Left hindlimb (tissue), 1 donor: ENCODE results near the gene SHISA9.

Experiments used
- DNase-seq: peaks from one replicate; pipeline ENCODE4 v3.0.0-alpha.2; 2018

Gene SHISA9

GRCh38 chr16:13036600-13036999, 135.2 kb downstream of the SHISA9 start:
- peak; percentile 56 for DNase-seq

DNA sequence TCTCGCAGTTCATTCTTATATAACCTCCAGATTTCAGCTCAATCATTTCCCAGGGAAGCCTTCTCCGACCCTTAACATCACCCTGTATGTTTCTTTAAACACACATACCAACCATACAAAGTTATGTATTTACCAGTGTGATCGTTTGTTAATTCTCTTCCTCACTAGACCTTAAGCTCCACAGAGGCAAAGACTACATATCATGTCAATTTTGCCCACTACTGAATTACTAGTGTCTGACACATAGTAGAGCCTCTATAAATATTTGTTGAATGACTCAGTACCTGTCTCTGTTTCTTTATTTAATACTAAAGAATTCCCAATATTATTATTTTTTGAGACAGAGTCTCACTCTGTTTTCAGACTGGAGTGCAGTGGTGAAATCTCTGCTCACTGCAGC, 137.2 kb downstream of the SHISA9 start:
- no peak for DNase-seq

- DNase-seq: no peak
Observed at GRCh38 chr16:13039526-13039925, 138.1 kb downstream of the SHISA9 start.

DNA sequence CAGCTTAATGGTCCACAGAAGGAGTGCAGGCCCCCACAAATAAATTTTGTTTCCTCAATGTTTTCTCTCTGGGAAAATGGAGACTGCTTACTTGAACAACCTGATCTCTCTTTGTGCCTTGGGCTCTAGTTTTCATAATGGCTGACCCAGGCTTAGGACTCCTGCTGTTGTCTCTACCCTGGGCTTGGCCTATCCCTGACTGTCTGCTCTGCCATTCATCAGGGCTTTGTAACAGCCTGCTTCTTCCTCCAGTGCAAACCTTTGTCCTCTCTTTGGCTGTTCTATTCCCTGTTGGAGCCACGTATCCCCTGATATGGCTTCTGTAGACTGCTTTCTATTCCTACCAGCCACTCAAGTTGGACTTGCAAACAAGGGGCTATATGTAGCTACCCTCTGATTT, 139.8 kb downstream of the SHISA9 start:
- DNase-seq: no peak

GRCh38 chr16:13041646-13042290, 140.4 kb downstream of the SHISA9 start:
- no peak for DNase-seq

GRCh38 chr16:13042291-13042685, 140.9 kb downstream of the SHISA9 start:
- no peak for DNase-seq

- DNase-seq: no peak
Observed at GRCh38 chr16:13046061-13046821, 144.8 kb downstream of the SHISA9 start.

- DNase-seq: no peak
Observed at GRCh38 chr16:13047276-13047675, 145.9 kb downstream of the SHISA9 start.

DNA sequence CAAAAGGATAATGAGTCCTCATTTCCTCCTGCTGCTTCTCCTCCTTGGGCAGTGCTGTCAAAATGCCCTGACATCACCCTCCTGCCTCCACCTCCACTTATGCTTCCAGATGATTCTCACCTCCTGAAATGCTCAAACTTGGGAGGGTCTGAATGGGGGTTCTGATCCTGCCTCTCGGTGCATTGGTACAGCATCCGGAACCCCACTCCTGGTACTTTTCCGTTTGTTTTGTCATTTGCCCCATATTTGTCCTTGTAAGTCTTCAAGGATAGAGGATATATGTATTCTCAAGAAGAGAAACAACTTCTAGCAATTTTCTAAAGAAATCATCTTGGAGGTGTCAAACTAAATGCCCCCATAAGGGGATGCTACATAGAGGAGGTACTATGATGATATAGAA, 148.3 kb downstream of the SHISA9 start:
- no peak for DNase-seq

DNA sequence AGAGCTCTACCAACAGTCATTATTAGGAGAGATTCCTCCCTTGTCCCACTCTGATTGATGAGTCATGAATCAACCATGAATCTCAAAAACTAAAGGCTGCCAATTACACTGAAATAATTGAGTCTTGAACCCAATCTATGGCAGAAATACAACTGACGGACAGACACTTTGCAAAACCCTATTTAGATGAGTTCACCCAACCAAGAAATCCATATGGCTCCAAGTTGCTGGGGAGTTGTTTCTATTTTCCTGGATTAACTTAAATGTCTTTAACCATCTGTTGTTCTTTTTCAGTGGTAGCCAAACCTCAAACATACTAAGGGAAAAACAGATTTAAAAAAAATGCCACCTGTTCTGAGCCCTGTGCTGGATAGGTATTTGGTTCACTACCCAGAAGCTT, 151.0 kb downstream of the SHISA9 start:
- no peak for DNase-seq

GRCh38 chr16:13055480-13055879, 154.1 kb downstream of the SHISA9 start:
- no peak for DNase-seq

DNA sequence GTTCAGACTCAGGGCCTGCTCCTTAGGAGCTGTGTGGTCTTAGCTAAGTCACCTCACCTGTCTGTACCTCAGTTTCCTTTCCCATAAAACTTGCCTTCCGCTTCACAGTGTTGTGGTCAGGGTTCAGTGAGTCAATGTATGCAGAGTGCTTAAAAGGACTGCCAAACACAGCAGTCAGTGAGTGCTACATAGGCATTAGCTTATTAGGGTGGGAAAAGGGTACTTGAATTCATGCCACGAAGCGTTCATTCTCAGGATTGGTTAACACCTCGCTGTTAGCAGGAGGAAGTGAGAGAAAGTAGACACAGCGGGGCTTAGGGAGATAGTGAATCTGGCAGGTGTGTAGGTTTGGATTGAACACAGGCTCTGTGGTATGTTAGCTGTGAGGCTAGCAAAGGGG, 155.2 kb downstream of the SHISA9 start:
- DNase-seq: no peak

GRCh38 chr16:13060932-13061331, 159.5 kb downstream of the SHISA9 start:
- no peak for DNase-seq

DNA sequence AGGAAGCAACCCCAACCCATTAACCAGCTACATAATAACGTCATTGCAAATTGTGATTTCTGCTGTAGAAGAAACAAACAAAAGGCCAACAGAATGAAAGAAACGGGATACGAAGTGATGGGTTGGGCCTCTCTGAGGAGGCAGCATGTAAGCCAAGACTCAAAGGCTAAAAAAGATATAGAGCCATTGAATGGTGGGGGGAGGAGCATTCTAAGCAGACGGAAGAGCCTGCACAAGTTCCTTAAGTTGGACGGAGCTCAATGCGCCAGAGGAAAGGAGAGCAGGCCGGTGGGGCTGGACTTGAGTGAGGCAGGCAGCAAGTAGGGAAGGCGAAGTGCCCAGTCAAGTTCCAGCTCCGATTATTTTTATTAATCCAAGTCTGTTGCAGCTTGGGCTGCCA, 160.3 kb downstream of the SHISA9 start:
- no peak for DNase-seq

DNA sequence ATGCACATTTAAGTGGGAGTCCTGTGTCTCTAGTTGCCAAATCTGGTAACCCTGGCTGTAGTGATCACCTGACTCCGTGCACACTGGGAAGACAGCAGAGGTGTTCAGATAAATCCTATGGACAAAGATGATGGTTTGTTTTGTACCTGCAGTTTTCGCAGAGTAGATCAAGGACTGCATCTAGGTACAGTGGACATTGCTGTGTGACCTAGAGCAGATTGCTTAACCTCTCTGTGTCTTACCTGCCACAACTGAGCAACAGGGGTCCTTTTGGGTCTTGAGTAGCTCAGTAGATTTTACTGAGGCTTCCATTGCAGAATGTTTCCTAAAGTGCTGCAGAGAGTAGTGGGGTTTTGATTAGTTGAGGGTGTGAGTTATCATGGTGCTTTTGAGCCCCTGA, 160.8 kb downstream of the SHISA9 start:
- DNase-seq: no peak

DNA sequence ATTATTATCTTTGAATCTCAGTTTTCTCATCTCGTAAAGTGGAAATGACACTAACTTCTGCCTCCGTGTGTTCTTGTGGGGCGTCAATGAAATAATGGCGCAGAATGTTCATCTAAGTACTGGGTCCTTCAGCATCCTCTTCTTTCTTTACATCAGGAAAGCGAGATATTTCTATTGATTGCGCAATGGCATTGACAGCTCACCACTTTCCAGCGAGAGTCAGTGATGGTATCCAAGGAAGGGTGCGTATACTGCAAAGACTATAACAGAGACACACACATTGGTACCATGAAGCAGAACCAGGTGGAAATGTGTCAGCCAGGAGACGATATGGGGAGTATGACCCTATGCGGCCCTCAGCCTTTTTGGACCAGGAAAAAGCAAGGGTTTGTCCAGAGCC, 162.1 kb downstream of the SHISA9 start:
- no peak for DNase-seq

GRCh38 chr16:13064821-13065220, 163.4 kb downstream of the SHISA9 start:
- DNase-seq: no peak

- DNase-seq: no peak
Observed at GRCh38 chr16:13067648-13068047, 166.2 kb downstream of the SHISA9 start.

DNA sequence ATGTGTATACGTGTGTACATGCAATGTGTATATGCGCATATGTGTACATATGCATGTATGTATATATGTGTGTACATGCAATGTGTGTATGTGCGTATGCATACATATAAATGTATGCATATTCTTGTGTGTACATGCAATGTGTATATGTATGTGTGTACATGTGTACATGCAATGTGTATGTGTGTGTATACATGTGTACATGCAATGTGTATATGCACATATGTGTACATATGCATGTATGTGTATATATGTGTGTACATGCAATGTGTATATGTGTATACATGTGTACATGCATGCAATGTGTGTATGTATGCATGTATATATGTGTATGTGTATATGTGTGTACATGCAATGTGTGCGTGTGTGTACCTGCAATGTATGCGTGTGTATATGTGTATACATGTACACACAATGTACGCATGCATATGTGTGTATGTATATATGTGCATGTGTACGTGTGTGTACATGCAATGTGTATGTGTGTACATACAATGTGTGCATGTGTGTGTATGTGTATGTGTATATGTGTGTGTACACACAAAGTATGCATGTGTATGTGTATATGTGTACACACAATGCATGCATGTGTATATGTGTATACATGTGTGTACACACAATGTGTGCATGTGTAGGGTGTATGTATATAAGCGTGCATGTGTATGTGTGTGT, 167.7 kb downstream of the SHISA9 start:
- no peak for DNase-seq

DNA sequence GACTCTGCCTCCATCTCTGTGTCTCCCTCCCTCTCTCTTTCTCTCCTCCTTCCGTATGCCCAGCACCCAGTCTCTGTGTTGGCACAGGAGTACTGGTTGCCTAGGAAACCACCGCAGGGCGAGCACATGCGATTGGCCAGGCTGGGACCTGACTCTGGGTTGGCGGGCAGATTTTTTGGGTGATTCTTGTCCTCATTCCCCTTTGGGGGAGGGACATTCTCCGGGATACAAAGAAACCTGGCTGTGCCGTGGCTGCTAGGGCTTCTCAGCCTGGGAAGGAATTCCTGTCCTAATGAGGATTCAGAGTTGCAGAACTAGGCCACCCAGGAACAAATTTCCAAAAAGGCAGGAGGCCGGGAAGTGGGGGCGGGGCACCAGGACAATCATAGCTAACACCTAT, 168.9 kb downstream of the SHISA9 start:
- DNase-seq: peak; percentile 34

- DNase-seq: no peak
Observed at GRCh38 chr16:13076878-13077277, 175.5 kb downstream of the SHISA9 start.

- no peak for DNase-seq
Observed at GRCh38 chr16:13077816-13078215, 176.4 kb downstream of the SHISA9 start.

- no peak for DNase-seq
Observed at GRCh38 chr16:13080531-13080930, 179.1 kb downstream of the SHISA9 start.

GRCh38 chr16:13081825-13082331, 180.5 kb downstream of the SHISA9 start:
- DNase-seq: no peak
